ENCODE measurements around the gene RHOT2. TPM values are rescaled to one million over a fixed set of nuclear protein-coding genes. Genes with fewer than 3 reads are reported as not detected.

RHOT2 gene
- total RNA-seq, 1 experiment from 2014 or later = 98.5 TPM

DNA sequence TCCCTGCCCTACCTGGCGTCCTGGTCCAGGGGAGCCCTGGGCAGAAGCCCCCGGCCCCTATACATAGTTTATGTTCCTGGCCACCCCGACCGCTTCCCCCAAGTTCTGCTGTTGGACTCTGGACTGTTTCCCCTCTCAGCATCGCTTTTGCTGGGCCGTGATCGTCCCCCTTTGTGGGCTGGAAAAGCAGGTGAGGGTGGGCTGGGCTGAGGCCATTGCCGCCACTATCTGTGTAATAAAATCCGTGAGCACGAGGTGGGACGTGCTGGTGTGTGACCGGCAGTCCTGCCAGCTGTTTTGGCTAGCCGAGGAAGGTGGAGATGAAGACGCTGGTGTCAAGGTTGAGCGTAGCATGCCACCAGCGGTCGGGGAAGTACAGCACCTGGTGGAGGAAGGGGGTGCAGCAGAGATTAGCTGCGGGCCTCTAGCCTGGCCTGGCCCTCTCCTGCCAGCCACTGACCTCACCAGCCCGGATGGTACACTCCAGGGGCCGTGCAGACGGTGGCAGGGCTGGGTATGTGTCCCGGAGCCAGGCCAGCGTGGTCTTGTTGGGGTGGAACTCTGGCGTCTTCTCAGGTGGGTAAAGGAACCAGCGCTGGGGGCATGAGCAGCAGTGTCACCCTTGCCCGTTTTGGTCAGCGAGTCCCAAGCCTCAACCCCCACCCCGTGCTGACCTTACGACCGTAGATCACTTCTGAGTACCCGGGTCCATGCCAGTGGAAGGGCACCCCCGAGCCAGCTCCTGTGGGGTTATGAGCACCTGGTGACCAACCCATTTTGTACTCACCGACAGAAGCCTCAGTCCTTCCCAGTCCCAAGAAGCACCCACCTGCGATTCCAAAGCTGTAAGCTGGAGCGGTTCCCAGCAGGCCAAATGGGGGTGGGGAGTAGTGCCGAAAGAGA, 14.8 kb downstream of the RHOT2 start:
- Histone ChIP-seq H3K27ac (ENCODE audit: low read depth, low read length) (peak overlapping the region; percentile 98), H3K9ac (ENCODE audit: low read length) (peak overlapping the region; percentile 92), H4K20me1 (ENCODE audit: insufficient read depth) (no peaks in the 10 kb centered on the region), H3K4me2 (ENCODE audit: low read length) (peak overlapping the region; percentile 97), H3K4me3 (replicated peaks in 1 of 2; ENCODE audit: low read depth in 1 of 2, low read length in 2 of 2) (peak overlapping the region; percentile 71 to 90), H3K4me1 (ENCODE audit: control insufficient read depth in 1 of 2, insufficient read depth in 2 of 2, low read length in 2 of 2) (peaks cover 13 to 55% of the 10 kb centered on the region in 2 experiments), H3K27me3 (ENCODE audit: insufficient read depth, low read length) (no peaks in the 10 kb centered on the region), H3K36me3 (ENCODE audit: control insufficient read depth in 1 of 2, insufficient read depth in 2 of 2, low read length in 2 of 2) (peaks cover 0 to 33% of the 10 kb centered on the region in 2 experiments; a peak in 2 of 4 replicates), H2AFZ (ENCODE audit: low read depth, low read length, poor library complexity, severe bottlenecking) (no peak overlapping the region), H3K79me2 (ENCODE audit: insufficient read depth, low read length) (peaks cover 41% of the 10 kb centered on the region), H3K9me3 (ENCODE audit: control insufficient read depth in 1 of 2, insufficient read depth in 1 of 2, low read depth in 1 of 2, low read length in 2 of 2) (no peaks in the 10 kb centered on the region), H3K9me2 (ENCODE audit: insufficient read depth) (no peaks in the 10 kb centered on the region)
- ATAC-seq (no peak), DNase-seq (ENCODE audit: low read depth, low spot score) (no peak)
- intact Hi-C loops (cut with micrococcal nuclease) = no loop called here
- TF ChIP-seq, protein P1, sequence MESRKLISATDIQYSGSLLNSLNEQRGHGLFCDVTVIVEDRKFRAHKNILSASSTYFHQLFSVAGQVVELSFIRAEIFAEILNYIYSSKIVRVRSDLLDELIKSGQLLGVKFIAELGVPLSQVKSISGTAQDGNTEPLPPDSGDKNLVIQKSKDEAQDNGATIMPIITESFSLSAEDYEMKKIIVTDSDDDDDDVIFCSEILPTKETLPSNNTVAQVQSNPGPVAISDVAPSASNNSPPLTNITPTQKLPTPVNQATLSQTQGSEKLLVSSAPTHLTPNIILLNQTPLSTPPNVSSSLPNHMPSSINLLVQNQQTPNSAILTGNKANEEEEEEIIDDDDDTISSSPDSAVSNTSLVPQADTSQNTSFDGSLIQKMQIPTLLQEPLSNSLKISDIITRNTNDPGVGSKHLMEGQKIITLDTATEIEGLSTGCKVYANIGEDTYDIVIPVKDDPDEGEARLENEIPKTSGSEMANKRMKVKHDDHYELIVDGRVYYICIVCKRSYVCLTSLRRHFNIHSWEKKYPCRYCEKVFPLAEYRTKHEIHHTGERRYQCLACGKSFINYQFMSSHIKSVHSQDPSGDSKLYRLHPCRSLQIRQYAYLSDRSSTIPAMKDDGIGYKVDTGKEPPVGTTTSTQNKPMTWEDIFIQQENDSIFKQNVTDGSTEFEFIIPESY (IDR thresholded peaks at IDR 0.05; ENCODE audit: extremely low read depth, insufficient replicate concordance, low read length) = no peak
- TF ChIP-seq EZH2phosphoT487 (IDR thresholded peaks at IDR 0.05; ENCODE audit: borderline replicate concordance) (no peak), EZH2 (IDR thresholded peaks at IDR 0.05) (no peak), POLR2AphosphoS5 (IDR thresholded peaks at IDR 0.05; ENCODE audit: low read depth, low read length) (no peak), JUND (IDR thresholded peaks at IDR 0.05) (no peak), YY1 (IDR thresholded peaks at IDR 0.05; ENCODE audit: extremely low read depth, insufficient replicate concordance, low read depth, low read length) (no peak), ZNF274 (IDR thresholded peaks at IDR 0.05; ENCODE audit: low read depth, low read length) (no peak), SRF (IDR thresholded peaks at IDR 0.05; ENCODE audit: low read depth) (no peak), FOSL1 (IDR thresholded peaks at IDR 0.05; ENCODE audit: low read depth) (no peak), SIN3A (IDR thresholded peaks at IDR 0.05; ENCODE audit: low read depth) (no peak), POLR2A (IDR thresholded peaks at IDR 0.05; ENCODE audit: borderline replicate concordance, extremely low read depth, insufficient read depth, insufficient read length) (no peak), CBX3 (IDR thresholded peaks at IDR 0.05; ENCODE audit: low read depth) (no peak), ELF1 (IDR thresholded peaks at IDR 0.05; ENCODE audit: borderline replicate concordance, low read depth) (no peak), TCF7L2 (IDR thresholded peaks at IDR 0.05; ENCODE audit: borderline replicate concordance, extremely low read depth, insufficient read depth, insufficient read length) (no peak), EGR1 (IDR thresholded peaks at IDR 0.05; ENCODE audit: low read depth) (no peak), ZFX (IDR thresholded peaks at IDR 0.05) (no peak), RAD21 (IDR thresholded peaks at IDR 0.05; ENCODE audit: low read depth) (no peak)
- TF ChIP-seq, protein P2, sequence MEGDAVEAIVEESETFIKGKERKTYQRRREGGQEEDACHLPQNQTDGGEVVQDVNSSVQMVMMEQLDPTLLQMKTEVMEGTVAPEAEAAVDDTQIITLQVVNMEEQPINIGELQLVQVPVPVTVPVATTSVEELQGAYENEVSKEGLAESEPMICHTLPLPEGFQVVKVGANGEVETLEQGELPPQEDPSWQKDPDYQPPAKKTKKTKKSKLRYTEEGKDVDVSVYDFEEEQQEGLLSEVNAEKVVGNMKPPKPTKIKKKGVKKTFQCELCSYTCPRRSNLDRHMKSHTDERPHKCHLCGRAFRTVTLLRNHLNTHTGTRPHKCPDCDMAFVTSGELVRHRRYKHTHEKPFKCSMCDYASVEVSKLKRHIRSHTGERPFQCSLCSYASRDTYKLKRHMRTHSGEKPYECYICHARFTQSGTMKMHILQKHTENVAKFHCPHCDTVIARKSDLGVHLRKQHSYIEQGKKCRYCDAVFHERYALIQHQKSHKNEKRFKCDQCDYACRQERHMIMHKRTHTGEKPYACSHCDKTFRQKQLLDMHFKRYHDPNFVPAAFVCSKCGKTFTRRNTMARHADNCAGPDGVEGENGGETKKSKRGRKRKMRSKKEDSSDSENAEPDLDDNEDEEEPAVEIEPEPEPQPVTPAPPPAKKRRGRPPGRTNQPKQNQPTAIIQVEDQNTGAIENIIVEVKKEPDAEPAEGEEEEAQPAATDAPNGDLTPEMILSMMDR (IDR thresholded peaks at IDR 0.05 in 2 of 3, conservative IDR thresholded peaks at IDR 0.05 in 1 of 3; ENCODE audit: borderline replicate concordance in 1 of 3, insufficient read depth in 1 of 3, low read depth in 2 of 3, low read length in 2 of 3) = no peak
- TF ChIP-seq, protein P3, sequence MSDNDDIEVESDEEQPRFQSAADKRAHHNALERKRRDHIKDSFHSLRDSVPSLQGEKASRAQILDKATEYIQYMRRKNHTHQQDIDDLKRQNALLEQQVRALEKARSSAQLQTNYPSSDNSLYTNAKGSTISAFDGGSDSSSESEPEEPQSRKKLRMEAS (IDR thresholded peaks at IDR 0.05) = no peak
- POLR2A ChIA-PET = no interaction called here
- RAD21 ChIA-PET (ENCODE audit: low non-redundant PET in 1 of 2, low total read pairs in 2 of 2, uncharacterized antibody in 2 of 2, unreplicated experiment in 2 of 2) = no interaction called here
- BruUV-seq (replicated peaks) = TSS peak; percentile 72
- CTCF ChIA-PET = no interaction called here

Measured in HCT116 (cell line).